GM15510 (cell line): ENCODE data around the gene ADAMTSL1.

Source experiments
- POLR2A ChIP-seq: IDR thresholded peaks from 3 replicates; pipeline ENCODE4 v1.6.1; 2011; ENCODE audit warnings: borderline replicate concordance; ENCODE audit not compliant: insufficient read length; ENCODE audit errors: extremely low read depth

The ADAMTSL1 gene

DNA sequence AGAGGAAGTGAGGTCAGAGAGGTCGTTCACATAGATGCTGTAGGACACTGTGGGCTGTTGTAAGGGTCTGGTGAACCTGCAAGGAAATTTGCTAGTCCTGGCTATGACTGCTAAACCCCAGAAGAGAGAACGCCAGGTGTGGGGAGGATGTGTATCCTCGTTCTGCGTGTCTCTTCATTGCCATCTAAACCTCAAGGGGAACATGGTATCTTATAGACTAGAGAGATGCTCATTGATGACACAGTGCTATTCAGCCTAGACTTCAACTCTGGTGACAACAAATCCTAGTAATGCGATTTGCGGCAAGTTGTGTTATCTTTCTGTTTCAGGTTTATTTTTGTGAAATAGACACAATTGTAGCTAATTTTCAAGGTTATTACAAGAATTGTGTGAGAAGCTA is 140.2 kb downstream of the ADAMTSL1 start:
- TF ChIP-seq POLR2A = no peak

- TF ChIP-seq POLR2A = no peak
These were observed 140.7 kb downstream of the ADAMTSL1 start for GRCh38 chr9:18614651-18615050.

DNA sequence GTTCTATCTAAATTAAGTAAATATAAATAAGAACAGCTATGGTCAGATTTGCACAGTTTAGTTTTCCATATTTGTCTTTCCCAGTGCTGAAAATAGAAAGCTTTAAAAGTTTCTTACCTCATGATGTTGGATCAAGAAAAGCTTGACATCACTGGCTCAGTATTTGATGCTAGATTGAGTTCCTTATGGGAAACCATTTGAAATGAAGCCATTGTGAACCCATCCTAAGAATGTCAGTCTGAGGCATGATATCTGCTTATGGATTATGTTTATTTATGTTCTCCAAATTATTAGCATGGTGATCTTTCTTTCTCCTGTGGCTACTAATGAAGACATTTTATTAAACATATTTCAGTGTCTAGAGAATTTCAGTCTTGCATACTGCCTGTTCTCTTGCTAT is 143.0 kb downstream of the ADAMTSL1 start:
- TF ChIP-seq POLR2A = no peak

- no peak for TF ChIP-seq POLR2A
These were observed 143.8 kb downstream of the ADAMTSL1 start for GRCh38 chr9:18617759-18618158.

- no peak for TF ChIP-seq POLR2A
These were observed 144.9 kb downstream of the ADAMTSL1 start for GRCh38 chr9:18618862-18619261.

- TF ChIP-seq POLR2A = no peak
These were observed 148.4 kb downstream of the ADAMTSL1 start for GRCh38 chr9:18622186-18622836.

DNA sequence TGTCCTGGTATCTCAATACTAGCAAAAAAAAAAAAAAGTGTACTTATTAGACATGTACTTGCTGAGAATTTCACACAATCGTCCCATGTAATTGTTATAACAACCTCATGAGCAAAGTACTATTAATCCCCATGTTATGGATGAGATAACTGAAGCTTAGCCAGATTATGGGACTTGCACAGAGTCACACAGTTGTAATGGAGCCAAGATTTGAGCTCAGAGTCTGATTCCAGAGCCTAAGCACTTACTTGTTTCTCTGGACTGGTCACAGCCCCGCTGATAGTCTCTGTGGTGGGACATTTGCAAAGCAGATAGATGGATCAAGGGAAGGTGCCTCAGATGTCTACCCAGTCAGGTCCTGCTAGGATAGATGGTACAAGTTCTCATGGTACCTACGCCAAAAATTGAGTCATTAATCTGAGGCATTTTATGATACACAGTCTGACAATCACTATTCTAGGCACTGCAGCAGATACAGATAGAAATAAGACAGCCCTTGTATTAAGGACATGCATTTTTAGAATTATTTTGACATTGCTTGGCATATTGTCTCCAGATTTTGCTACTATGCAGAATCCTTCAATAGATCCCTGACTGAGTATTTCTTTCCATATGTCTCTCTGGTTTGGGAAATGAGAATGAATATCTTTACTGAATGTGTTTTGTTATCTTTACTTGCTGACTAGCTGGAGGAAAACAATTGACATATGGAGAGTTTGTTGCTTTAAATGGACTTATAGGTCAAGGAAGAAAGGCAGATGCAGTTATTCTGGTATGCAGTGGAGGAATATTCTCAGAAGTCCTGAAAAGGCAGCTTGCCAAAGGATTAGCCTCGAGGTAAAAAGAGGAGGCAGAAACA is 149.5 kb downstream of the ADAMTSL1 start:
- no peak for TF ChIP-seq POLR2A

DNA sequence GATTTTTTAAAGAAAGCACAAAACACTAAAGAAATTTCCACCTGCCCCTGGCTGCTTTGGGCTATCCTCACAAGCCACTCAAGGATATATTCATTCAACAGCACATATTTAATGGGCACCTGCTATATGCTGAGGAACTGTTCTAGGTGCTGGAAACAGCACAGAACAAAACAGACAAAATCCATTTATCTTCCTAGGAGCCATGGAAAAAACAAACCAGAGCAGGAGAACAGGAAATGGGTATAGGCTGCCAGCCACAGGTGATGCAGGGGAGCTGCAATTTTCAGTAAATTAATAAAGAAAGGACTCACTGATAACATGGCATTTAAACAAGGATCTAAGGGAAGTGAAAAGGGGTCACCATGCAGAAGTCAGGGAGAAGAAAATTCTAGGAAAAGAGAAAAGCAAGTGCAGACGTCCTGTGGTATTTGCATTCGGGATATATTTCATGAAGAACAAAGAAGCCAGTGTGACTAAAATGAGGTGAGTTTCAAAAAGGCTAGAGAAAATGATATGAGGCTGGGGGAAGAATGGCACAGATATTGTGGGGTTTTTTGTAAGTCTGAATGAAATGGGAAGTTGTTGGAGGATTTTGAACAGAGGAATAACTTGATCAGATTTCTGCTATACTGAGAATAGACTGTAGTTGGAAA is 152.2 kb downstream of the ADAMTSL1 start:
- no peak for TF ChIP-seq POLR2A

- no peak for TF ChIP-seq POLR2A
These were observed 155.2 kb downstream of the ADAMTSL1 start for GRCh38 chr9:18629136-18629535.

DNA sequence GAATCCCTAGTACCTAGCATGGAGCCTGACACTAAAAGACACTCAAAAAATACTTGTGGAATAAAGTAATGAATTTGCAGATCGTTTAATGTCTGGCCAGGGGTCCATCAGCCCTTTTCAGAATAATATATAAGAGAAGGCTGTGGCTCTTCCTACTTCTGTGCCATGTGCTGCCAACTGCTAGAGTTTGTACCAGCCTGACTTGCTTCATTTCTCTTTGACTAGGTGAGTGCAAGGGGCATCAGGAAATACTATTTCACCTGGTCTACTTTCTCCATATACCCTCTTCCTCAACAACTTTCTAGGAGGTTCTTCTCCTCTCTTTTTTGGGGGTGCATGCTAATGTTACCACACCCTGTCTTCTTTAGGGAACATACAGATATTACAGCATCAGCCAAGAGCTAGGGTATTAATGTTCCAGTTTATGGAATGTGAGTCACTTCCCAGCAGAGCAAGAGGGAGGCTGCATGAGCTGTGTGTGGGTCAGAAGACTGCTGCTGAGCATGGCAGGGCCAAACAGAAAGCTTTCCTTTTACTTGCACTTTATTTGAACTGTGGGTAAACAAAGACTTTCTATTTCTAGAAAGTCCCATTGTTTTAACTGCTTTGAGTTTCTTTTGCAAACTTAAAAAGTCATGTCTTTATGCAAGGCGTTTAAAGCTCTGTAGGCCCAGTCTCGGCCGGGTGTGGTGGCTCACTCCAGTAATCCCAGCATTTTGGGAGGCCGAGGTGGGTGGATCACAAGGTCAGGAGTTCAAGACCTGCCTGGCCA is 158.9 kb downstream of the ADAMTSL1 start:
- no peak for TF ChIP-seq POLR2A

GRCh38 chr9:18636781-18637180 is 162.8 kb downstream of the ADAMTSL1 start:
- TF ChIP-seq POLR2A = no peak

DNA sequence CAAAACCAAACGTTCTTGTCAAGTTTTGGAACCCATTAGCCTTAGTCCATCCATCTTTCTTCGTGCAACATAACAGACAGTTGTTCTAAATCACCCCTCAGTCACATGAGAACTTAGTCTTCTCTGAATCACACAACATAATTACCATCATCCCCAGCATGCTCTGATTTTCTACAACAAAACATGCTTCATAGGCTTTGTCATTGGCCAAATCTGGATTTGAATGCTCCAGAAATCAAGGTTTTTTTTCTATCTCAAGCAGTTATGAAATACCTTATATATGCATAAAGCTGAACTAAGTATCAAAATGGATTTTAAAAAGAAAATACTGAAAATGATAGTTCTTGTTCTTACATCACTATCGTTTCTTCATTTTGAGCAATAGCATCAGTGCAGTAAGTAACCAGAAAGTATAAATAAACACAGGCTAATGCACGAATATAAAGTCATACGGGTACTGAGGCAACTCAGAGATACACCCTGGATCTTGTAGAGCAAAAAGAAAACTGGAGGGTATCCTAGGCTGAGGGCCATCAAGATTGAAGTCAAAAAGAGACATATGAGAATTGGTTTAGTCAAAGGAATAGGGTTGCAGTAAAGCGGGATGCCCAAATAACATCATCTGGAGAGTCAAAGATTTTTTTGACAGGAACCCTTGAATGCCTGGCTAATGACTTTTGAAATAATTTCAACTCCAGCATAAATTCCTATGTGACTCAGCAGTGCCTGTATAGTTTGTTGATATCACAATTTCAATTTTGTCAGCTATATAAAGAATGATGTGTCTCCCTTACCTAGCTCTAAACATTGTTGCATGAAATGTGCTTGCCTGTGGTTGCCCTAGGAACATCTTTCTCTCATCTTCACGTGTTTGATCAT is 164.7 kb downstream of the ADAMTSL1 start:
- no peak for TF ChIP-seq POLR2A

DNA sequence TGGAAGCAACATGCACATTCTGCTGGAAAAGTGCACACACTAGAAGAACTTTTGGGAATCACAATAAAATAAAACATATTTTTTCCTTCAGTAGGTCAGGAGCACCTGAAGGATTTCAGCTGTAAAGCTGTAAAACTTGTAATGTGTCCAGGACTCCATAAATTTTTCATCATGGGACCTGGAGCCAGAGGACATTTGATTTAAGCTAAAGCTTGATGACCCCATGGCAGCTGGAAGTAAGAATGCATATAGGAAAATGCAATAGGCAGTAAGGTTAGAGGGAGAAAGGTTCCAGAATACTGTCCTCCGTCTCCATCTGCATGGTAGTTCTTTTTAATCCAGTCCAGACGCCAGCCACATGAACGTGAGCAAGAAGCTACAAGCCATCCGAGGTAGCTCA is 166.0 kb downstream of the ADAMTSL1 start:
- no peak for TF ChIP-seq POLR2A
